Medulla oblongata (tissue), 1 donor: ENCODE data around the gene LTBP3.

Experiments used
- DNase-seq: peaks from one replicate; pipeline ENCODE4 v3.0.0-alpha.2; 2015; ENCODE audit errors: extremely low spot score

Gene LTBP3

GRCh38 chr11:65506772-65507505 is 51.2 kb downstream of the LTBP3 start:
- peak; percentile 92 for DNase-seq

GRCh38 chr11:65506290-65506771 is 51.8 kb downstream of the LTBP3 start:
- DNase-seq, result peak; percentile 91

DNA sequence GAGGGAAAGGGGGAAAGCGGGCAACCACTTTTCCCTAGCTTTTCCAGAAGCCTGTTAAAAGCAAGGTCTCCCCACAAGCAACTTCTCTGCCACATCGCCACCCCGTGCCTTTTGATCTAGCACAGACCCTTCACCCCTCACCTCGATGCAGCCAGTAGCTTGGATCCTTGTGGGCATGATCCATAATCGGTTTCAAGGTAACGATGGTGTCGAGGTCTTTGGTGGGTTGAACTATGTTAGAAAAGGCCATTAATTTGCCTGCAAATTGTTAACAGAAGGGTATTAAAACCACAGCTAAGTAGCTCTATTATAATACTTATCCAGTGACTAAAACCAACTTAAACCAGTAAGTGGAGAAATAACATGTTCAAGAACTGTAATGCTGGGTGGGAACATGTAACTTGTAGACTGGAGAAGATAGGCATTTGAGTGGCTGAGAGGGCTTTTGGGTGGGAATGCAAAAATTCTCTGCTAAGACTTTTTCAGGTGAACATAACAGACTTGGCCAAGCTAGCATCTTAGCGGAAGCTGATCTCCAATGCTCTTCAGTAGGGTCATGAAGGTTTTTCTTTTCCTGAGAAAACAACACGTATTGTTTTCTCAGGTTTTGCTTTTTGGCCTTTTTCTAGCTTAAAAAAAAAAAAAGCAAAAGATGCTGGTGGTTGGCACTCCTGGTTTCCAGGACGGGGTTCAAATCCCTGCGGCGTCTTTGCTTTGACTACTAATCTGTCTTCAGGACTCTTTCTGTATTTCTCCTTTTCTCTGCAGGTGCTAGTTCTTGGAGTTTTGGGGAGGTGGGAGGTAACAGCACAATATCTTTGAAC is 52.5 kb downstream of the LTBP3 start:
- peak; percentile 78 for DNase-seq

- peak; percentile 81 for DNase-seq
These were observed 53.3 kb downstream of the LTBP3 start for GRCh38 chr11:65504674-65505465.

- peak; percentile 80 for DNase-seq
These were observed 54.0 kb downstream of the LTBP3 start for GRCh38 chr11:65503949-65504673.

- DNase-seq, result peak; percentile 80
These were observed 54.7 kb downstream of the LTBP3 start for GRCh38 chr11:65503368-65503948.

DNA sequence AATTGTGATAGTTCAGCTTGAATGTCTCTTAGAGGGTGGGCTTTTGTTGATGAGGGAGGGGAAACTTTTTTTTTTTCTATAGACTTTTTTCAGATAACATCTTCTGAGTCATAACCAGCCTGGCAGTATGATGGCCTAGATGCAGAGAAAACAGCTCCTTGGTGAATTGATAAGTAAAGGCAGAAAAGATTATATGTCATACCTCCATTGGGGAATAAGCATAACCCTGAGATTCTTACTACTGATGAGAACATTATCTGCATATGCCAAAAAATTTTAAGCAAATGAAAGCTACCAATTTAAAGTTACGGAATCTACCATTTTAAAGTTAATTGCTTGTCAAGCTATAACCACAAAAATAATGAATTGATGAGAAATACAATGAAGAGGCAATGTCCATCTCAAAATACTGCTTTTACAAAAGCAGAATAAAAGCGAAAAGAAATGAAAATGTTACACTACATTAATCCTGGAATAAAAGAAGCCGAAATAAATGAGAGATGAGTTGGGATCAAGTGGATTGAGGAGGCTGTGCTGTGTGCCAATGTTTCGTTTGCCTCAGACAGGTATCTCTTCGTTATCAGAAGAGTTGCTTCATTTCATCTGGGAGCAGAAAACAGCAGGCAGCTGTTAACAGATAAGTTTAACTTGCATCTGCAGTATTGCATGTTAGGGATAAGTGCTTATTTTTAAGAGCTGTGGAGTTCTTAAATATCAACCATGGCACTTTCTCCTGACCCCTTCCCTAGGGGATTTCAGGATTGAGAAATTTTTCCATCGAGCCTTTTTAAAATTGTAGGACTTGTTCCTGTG is 55.4 kb downstream of the LTBP3 start:
- peak; percentile 79 for DNase-seq

DNA sequence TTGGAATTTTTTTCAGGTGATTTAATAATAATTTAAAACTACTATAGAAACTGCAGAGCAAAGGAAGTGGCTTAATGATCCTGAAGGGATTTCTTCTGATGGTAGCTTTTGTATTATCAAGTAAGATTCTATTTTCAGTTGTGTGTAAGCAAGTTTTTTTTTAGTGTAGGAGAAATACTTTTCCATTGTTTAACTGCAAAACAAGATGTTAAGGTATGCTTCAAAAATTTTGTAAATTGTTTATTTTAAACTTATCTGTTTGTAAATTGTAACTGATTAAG is 55.9 kb downstream of the LTBP3 start:
- DNase-seq, result no peak

DNA sequence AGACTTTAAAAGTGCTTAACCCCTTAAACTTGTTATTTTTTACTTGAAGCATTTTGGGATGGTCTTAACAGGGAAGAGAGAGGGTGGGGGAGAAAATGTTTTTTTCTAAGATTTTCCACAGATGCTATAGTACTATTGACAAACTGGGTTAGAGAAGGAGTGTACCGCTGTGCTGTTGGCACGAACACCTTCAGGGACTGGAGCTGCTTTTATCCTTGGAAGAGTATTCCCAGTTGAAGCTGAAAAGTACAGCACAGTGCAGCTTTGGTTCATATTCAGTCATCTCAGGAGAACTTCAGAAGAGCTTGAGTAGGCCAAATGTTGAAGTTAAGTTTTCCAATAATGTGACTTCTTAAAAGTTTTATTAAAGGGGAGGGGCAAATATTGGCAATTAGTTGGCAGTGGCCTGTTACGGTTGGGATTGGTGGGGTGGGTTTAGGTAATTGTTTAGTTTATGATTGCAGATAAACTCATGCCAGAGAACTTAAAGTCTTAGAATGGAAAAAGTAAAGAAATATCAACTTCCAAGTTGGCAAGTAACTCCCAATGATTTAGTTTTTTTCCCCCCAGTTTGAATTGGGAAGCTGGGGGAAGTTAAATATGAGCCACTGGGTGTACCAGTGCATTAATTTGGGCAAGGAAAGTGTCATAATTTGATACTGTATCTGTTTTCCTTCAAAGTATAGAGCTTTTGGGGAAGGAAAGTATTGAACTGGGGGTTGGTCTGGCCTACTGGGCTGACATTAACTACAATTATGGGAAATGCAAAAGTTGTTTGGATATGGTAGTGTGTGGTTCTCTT is 56.5 kb downstream of the LTBP3 start:
- peak; percentile 76 for DNase-seq

DNA sequence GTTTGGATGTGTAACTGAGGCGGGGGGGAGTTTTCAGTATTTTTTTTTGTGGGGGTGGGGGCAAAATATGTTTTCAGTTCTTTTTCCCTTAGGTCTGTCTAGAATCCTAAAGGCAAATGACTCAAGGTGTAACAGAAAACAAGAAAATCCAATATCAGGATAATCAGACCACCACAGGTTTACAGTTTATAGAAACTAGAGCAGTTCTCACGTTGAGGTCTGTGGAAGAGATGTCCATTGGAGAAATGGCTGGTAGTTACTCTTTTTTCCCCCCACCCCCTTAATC is 57.0 kb downstream of the LTBP3 start:
- no peak for DNase-seq

DNA sequence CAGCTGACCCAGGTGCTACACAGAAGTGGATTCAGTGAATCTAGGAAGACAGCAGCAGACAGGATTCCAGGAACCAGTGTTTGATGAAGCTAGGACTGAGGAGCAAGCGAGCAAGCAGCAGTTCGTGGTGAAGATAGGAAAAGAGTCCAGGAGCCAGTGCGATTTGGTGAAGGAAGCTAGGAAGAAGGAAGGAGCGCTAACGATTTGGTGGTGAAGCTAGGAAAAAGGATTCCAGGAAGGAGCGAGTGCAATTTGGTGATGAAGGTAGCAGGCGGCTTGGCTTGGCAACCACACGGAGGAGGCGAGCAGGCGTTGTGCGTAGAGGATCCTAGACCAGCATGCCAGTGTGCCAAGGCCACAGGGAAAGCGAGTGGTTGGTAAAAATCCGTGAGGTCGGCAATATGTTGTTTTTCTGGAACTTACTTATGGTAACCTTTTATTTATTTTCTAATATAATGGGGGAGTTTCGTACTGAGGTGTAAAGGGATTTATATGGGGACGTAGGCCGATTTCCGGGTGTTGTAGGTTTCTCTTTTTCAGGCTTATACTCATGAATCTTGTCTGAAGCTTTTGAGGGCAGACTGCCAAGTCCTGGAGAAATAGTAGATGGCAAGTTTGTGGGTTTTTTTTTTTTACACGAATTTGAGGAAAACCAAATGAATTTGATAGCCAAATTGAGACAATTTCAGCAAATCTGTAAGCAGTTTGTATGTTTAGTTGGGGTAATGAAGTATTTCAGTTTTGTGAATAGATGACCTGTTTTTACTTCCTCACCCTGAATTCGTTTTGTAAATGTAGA is 57.6 kb downstream of the LTBP3 start:
- DNase-seq, result peak; percentile 74

DNA sequence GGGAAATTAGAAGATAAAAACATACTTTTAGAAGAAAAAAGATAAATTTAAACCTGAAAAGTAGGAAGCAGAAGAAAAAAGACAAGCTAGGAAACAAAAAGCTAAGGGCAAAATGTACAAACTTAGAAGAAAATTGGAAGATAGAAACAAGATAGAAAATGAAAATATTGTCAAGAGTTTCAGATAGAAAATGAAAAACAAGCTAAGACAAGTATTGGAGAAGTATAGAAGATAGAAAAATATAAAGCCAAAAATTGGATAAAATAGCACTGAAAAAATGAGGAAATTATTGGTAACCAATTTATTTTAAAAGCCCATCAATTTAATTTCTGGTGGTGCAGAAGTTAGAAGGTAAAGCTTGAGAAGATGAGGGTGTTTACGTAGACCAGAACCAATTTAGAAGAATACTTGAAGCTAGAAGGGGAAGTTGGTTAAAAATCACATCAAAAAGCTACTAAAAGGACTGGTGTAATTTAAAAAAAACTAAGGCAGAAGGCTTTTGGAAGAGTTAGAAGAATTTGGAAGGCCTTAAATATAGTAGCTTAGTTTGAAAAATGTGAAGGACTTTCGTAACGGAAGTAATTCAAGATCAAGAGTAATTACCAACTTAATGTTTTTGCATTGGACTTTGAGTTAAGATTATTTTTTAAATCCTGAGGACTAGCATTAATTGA is 58.3 kb downstream of the LTBP3 start:
- DNase-seq, result no peak

DNA sequence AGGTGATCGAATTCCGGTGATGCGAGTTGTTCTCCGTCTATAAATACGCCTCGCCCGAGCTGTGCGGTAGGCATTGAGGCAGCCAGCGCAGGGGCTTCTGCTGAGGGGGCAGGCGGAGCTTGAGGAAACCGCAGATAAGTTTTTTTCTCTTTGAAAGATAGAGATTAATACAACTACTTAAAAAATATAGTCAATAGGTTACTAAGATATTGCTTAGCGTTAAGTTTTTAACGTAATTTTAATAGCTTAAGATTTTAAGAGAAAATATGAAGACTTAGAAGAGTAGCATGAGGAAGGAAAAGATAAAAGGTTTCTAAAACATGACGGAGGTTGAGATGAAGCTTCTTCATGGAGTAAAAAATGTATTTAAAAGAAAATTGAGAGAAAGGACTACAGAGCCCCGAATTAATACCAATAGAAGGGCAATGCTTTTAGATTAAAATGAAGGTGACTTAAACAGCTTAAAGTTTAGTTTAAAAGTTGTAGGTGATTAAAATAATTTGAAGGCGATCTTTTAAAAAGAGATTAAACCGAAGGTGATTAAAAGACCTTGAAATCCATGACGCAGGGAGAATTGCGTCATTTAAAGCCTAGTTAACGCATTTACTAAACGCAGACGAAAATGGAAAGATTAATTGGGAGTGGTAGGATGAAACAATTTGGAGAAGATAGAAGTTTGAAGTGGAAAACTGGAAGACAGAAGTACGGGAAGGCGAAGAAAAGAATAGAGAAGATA is 59.0 kb downstream of the LTBP3 start, which contains the start of gene MALAT1:
Gene MALAT1, plus strand, starts transcription at position 69 of the 736 bp plus-strand sequence.
- DNase-seq, result peak; percentile 97

GRCh38 chr11:65498727-65498976 is 59.5 kb downstream of the LTBP3 start:
- no peak for DNase-seq

DNA sequence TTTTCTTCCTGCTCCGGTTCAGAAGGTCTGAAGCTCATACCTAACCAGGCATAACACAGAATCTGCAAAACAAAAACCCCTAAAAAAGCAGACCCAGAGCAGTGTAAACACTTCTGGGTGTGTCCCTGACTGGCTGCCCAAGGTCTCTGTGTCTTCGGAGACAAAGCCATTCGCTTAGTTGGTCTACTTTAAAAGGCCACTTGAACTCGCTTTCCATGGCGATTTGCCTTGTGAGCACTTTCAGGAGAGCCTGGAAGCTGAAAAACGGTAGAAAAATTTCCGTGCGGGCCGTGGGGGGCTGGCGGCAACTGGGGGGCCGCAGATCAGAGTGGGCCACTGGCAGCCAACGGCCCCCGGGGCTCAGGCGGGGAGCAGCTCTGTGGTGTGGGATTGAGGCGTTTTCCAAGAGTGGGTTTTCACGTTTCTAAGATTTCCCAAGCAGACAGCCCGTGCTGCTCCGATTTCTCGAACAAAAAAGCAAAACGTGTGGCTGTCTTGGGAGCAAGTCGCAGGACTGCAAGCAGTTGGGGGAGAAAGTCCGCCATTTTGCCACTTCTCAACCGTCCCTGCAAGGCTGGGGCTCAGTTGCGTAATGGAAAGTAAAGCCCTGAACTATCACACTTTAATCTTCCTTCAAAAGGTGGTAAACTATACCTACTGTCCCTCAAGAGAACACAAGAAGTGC is 60.0 kb downstream of the LTBP3 start:
- peak; percentile 78 for DNase-seq

GRCh38 chr11:65497141-65498041 is 60.8 kb downstream of the LTBP3 start:
- DNase-seq, result peak; percentile 97
